Thyroid gland (tissue), 4 donors: Measurements from ENCODE around the gene TP63.

Experiments used
- POLR2A ChIP-seq, 2 donors: fragments of 450-650 bp; IDR thresholded peaks; one replicate each; pipeline ENCODE4 v1.6.1; 2017; ENCODE audit warnings: antibody characterized with exemption in 2 of 2, mild to moderate bottlenecking in 2 of 2, moderate library complexity in 1 of 2
- TF ChIP-seq, protein P1 (sequence below), 6 experiments: fragments of 200-600 bp in 3 of 6; fragments of 450-650 bp in 3 of 6; sonication (generic) in 3 of 6; IDR thresholded peaks; one replicate each; pipeline ENCODE4 v1.5.1; 2016 to 2019; ENCODE audit warnings: antibody characterized with exemption in 6 of 6, mild to moderate bottlenecking in 2 of 6, inconsistent platforms in 1 of 6, moderate library complexity in 1 of 6

GRCh38 chr3:189806171-189806951 lies 175.2 kb downstream of the TP63 start:
- TF ChIP-seq, protein P1, sequence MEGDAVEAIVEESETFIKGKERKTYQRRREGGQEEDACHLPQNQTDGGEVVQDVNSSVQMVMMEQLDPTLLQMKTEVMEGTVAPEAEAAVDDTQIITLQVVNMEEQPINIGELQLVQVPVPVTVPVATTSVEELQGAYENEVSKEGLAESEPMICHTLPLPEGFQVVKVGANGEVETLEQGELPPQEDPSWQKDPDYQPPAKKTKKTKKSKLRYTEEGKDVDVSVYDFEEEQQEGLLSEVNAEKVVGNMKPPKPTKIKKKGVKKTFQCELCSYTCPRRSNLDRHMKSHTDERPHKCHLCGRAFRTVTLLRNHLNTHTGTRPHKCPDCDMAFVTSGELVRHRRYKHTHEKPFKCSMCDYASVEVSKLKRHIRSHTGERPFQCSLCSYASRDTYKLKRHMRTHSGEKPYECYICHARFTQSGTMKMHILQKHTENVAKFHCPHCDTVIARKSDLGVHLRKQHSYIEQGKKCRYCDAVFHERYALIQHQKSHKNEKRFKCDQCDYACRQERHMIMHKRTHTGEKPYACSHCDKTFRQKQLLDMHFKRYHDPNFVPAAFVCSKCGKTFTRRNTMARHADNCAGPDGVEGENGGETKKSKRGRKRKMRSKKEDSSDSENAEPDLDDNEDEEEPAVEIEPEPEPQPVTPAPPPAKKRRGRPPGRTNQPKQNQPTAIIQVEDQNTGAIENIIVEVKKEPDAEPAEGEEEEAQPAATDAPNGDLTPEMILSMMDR (IDR thresholded peaks at IDR 0.05): no peak
- TF ChIP-seq POLR2A (IDR thresholded peaks at IDR 0.05): no peak
